Left ventricle myocardium inferior (tissue), 1 donor: ENCODE data around the gene GRIK3. TPM values are rescaled to one million over a fixed set of nuclear protein-coding genes. Genes with fewer than 3 reads are reported as not detected.
"Not testable (repeated sequence)": the region's sequence is repeated elsewhere in the genome, so short reads cannot be mapped to it uniquely, and the experiment has no call there.

Experiments
- DNase-seq: peaks from one replicate; pipeline ENCODE4 v3.0.0-alpha.2; 2020
- H3K27ac ChIP-seq: fragments of 200-600 bp; replicated peaks from 2 replicates; pipeline ENCODE4 v1.8.0; 2021
- H3K27me3 ChIP-seq: fragments of 200-600 bp; 2 replicates; pipeline ENCODE4 v1.8.0; 2021; ENCODE audit warnings: low read depth
- H3K36me3 ChIP-seq: fragments of 200-600 bp; 2 replicates; pipeline ENCODE4 v1.8.0; 2021
- H3K4me1 ChIP-seq: fragments of 200-600 bp; 2 replicates; pipeline ENCODE4 v1.8.0; 2021
- H3K4me3 ChIP-seq: fragments of 200-600 bp; 2 replicates; pipeline ENCODE4 v1.8.0; 2021; ENCODE audit warnings: mild to moderate bottlenecking, moderate library complexity
- H3K9me3 ChIP-seq: fragments of 200-600 bp; replicated peaks from 2 replicates; pipeline ENCODE4 v1.8.0; 2021
- intact Hi-C: fragments of 100-400 bp; cut with micrococcal nuclease; formaldehyde crosslinking; loops from one replicate; pipeline ENCODE4 v1.11.0; 2022
- total RNA-seq: library from RNA; stranded (reverse); fragmentation: NEBNext Ultra II Directional; extraction: Animal tissue kit (Norgen Biotek cat#: 25700); gene quantifications from one replicate; pipeline ENCODE4 v1.2.1, GENCODE V29; 2021
- TF ChIP-seq, protein P1 (sequence below): fragments of 200-600 bp; IDR thresholded peaks from 2 replicates; pipeline ENCODE4 v1.8.0; 2021; ENCODE audit warnings: antibody characterized with exemption, mild to moderate bottlenecking, borderline replicate concordance
- donor health status: DM: no; HTN: yes; CAD: no; lungs with severe emphysema.

Gene GRIK3
- total RNA-seq, 1 donor from 2014 or later, result 0.55 TPM

DNA sequence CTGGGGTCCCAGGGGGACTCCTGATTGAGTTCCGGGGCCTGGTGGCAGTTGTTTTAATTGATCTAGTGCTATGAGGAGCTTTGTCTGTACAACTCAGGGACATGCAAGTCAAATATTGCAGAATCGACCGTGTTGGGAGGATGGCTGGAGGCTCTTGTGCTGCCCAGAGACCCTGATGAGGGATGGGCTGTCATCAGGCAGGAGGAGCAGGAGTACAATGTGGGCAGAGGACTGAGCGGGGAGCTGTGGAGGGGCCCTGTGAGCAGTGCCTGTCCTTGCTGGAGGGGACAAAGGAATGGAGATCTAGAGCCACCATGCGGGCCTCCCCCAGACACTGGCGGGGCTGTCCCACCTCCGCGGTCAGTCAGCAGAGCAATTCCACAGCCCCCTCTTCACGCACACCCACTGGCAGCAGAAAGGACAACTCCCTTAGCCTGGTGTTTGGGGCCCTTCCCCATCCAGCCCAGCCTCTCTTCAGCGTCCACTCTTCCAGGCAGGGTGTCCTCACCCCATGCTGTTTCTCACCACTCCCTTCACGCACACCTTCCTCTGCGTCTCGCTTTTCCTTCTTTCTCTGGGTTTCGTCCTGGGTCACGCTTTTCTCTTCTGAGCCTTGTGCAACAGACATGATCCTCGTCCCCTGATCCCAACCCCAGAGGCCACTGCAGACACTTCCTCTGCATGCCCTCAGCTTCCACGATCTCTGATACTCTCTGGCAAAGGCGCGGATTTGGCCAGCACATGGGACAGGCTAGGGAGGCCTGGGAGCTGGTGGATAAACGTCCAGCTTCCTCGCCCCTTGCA is 122.6 kb downstream of the GRIK3 start:
- DNase-seq, result no peak
- Histone ChIP-seq H3K36me3 (no peaks in the 10 kb centered on the region), H3K27me3 (peaks cover 90% of the 10 kb centered on the region), H3K4me1 (no peaks in the 10 kb centered on the region), H3K9me3 (no peaks in the 10 kb centered on the region), H3K27ac (no peak overlapping the region), H3K4me3 (no peak overlapping the region)
- intact Hi-C loops, result no loop called here
- TF ChIP-seq, protein P1, sequence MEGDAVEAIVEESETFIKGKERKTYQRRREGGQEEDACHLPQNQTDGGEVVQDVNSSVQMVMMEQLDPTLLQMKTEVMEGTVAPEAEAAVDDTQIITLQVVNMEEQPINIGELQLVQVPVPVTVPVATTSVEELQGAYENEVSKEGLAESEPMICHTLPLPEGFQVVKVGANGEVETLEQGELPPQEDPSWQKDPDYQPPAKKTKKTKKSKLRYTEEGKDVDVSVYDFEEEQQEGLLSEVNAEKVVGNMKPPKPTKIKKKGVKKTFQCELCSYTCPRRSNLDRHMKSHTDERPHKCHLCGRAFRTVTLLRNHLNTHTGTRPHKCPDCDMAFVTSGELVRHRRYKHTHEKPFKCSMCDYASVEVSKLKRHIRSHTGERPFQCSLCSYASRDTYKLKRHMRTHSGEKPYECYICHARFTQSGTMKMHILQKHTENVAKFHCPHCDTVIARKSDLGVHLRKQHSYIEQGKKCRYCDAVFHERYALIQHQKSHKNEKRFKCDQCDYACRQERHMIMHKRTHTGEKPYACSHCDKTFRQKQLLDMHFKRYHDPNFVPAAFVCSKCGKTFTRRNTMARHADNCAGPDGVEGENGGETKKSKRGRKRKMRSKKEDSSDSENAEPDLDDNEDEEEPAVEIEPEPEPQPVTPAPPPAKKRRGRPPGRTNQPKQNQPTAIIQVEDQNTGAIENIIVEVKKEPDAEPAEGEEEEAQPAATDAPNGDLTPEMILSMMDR, result no peak

DNA sequence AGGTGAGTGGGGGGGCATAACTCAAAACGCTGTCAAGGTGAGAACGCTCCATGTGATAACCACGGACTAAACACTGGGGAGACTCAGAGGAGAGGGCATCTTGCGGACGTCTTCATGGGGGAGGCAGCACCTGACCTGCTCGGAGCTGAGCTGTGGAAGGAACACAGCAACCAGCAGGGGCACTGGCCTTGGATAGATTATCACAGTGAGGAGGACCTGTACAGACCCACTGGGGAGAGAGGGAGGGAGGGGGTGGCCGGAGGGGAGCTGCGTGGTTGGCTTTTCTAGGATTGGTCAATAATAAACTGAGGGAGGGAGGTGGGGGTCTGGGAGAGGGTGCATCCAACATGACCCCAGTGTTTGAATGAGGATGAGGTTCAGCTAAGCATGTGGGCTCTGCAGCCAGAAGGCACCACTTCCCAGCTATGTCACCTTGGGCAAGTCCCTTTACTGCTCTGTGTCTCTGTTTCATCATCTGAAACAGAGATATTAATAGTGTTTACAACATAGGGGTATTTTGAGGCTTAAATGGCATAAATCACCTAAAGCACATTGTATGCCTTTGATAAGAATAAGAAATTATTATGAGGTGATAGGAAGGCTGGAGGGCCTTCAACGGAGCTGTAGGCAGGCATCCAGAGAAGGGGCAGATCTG is 123.3 kb downstream of the GRIK3 start:
- no peak overlapping the region for H3K27ac ChIP-seq
- H3K27me3 ChIP-seq, result peaks cover 88% of the 10 kb centered on the region
- H3K4me1 ChIP-seq, result no peaks in the 10 kb centered on the region
- H3K9me3 ChIP-seq, result no peaks in the 10 kb centered on the region
- TF ChIP-seq, protein P1, result no peak
- no peak overlapping the region for H3K4me3 ChIP-seq
- H3K36me3 ChIP-seq, result no peaks in the 10 kb centered on the region
- no peak for DNase-seq
- intact Hi-C loops, result no loop called here

DNA sequence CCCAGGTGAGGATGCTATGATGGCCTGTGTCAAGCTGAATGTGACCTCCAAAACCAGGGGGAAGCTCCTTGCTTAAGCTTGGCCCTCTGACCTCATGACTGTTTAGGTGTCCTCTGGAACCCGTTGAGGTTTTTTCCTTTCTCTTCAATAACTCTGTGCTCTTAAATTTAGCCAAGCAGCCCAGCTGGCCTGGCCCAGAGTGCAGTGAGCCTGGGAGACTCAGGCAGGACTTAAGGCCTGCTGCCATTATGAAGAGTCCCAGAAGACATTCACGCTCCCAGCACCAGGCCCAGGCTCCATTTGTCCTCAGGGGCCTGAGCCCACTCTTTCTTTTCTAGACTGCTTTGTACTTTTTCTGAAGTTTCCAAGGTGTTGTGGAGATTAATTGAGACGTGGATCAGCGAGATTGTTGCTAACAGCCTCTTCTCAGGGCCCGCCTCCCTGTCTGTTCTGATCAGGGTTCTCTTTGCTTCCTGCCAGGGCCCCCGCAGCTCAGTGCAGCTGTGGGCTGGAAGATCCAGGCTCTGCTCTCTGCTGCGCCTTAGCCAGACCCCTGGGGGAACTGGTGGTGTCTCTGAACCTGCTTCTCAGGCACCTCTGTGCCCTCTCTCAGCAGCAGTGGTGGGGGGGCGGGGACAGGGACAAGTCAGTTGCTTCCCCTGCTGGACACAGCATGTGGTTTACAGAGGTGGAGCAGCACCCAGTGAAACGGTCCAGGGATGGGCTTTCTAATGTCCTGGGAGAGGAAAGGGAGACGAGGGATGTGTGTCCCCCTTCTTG is 124.2 kb downstream of the GRIK3 start:
- Histone ChIP-seq H3K27me3 (peaks cover 86% of the 10 kb centered on the region), H3K4me3 (no peak overlapping the region), H3K36me3 (no peaks in the 10 kb centered on the region), H3K4me1 (no peaks in the 10 kb centered on the region), H3K27ac (no peak overlapping the region), H3K9me3 (no peaks in the 10 kb centered on the region)
- intact Hi-C loops, result no loop called here
- no peak for DNase-seq
- TF ChIP-seq, protein P1, result no peak

DNA sequence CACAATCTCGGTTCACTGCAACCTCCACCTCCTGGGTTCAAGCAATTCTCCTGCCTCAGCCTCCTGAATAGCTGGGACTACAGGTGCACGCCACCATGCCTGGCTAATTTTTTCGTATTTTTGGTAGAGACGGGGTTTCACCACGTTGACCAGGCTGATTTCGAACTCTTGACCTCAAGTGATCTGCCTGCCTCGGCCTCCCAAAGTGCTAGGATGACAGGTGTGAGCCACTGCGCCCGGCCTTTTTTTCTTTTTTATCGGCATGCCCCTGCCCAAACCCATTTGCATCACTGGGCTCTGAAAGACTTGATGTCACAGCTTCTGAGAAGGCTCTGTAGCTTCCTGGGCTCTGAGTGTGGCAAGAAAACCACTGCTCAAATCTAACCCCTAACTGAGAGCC is 125.0 kb downstream of the GRIK3 start:
- H3K4me3 ChIP-seq, H3K9me3 ChIP-seq, DNase-seq, H3K36me3 ChIP-seq, H3K4me1 ChIP-seq, H3K27ac ChIP-seq, intact Hi-C loops: not testable (repeated sequence)
- H3K27me3 ChIP-seq, result peaks cover 79% of the 10 kb centered on the region

DNA sequence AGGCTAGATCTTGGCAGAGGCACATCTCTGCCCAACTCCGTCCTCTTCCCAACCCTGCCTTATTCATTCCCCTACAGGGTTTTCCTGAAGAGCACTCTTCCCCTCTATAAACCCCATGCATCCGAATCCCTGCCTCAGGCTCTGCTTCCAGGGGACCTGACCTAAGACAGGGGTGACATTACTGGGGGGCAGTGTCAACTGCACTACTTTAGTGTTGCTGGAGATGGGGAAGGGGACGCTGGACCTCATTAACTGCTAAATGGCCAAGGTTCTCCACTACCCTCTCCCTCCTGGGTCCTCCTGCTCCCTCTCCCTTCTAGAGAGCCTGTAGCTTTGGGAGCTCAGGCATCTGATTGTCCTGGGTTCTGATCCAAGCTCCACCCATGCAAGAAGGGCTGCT is 126.2 kb downstream of the GRIK3 start:
- Histone ChIP-seq H3K36me3 (no peaks in the 10 kb centered on the region), H3K4me3 (no peak overlapping the region), H3K27ac (no peak overlapping the region), H3K27me3 (peaks cover 71% of the 10 kb centered on the region), H3K4me1 (no peaks in the 10 kb centered on the region), H3K9me3 (no peaks in the 10 kb centered on the region)
- DNase-seq, result no peak
- intact Hi-C loops, result no loop called here
- TF ChIP-seq, protein P1, result no peak

DNA sequence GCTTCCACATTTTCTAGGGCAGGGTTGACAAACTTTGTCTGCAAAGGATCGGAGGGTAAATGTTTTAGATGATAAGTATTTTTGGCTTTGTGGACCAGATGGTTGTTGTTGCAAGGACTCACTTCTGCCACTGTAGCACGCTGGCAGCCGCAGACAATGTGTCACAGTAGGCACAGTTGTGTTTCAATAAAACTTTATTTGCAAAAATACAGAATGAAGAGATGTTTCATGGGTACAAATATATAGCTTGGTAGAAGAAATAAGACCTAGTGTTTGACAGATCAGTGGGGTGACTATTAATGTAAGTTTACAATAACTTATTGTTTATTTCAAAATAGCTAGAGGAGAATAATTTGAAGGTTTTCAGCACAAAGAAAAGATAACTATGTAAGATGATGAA is 127.8 kb downstream of the GRIK3 start:
- Histone ChIP-seq H3K36me3 (no peaks in the 10 kb centered on the region), H3K9me3 (peaks cover 7% of the 10 kb centered on the region), H3K4me1 (no peaks in the 10 kb centered on the region), H3K27ac (no peak overlapping the region), H3K27me3 (peaks cover 61% of the 10 kb centered on the region), H3K4me3 (no peak overlapping the region)
- TF ChIP-seq, protein P1, result no peak
- intact Hi-C loops, result no loop called here
- DNase-seq, result no peak
